ENCODE results near the gene XPOT. TPM values are rescaled to one million over a fixed set of nuclear protein-coding genes. Genes with fewer than 3 reads are reported as not detected.
"Not testable (repeated sequence)": the region's sequence is repeated elsewhere in the genome, so short reads cannot be mapped to it uniquely, and the experiment has no call there.

Gene XPOT, protein sequence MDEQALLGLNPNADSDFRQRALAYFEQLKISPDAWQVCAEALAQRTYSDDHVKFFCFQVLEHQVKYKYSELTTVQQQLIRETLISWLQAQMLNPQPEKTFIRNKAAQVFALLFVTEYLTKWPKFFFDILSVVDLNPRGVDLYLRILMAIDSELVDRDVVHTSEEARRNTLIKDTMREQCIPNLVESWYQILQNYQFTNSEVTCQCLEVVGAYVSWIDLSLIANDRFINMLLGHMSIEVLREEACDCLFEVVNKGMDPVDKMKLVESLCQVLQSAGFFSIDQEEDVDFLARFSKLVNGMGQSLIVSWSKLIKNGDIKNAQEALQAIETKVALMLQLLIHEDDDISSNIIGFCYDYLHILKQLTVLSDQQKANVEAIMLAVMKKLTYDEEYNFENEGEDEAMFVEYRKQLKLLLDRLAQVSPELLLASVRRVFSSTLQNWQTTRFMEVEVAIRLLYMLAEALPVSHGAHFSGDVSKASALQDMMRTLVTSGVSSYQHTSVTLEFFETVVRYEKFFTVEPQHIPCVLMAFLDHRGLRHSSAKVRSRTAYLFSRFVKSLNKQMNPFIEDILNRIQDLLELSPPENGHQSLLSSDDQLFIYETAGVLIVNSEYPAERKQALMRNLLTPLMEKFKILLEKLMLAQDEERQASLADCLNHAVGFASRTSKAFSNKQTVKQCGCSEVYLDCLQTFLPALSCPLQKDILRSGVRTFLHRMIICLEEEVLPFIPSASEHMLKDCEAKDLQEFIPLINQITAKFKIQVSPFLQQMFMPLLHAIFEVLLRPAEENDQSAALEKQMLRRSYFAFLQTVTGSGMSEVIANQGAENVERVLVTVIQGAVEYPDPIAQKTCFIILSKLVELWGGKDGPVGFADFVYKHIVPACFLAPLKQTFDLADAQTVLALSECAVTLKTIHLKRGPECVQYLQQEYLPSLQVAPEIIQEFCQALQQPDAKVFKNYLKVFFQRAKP
- total RNA-seq: 27.9 TPM
- long read RNA-seq, full-length matches to known transcripts: 34 of 48 reads
- long read RNA-seq, partial matches to known transcripts: 4 of 48 reads
- long read RNA-seq, other reads (novel, unspliced or antisense): 10 of 48 reads

GRCh38 chr12:64403707-64404469, at the start of gene XPOT:
XPOT (plus strand) TSS chr12:64404392; CDS start chr12:64410036, 5,644 bp downstream.
- peak; percentile 96 for ATAC-seq (ENCODE audit: poor library complexity)
- intact Hi-C loops (cut with DNase I): no loop called here
- DNase-seq: peak; percentile 97

GRCh38 chr12:64356209-64356608, 48.0 kb upstream of the XPOT start:
- ATAC-seq (ENCODE audit: poor library complexity); DNase-seq; intact Hi-C loops (cut with DNase I): not testable (repeated sequence)

- DNase-seq; intact Hi-C loops (cut with DNase I); ATAC-seq (ENCODE audit: poor library complexity): not testable (repeated sequence)
These were observed 43.0 kb upstream of the XPOT start for GRCh38 chr12:64361173-64361572.

DNA sequence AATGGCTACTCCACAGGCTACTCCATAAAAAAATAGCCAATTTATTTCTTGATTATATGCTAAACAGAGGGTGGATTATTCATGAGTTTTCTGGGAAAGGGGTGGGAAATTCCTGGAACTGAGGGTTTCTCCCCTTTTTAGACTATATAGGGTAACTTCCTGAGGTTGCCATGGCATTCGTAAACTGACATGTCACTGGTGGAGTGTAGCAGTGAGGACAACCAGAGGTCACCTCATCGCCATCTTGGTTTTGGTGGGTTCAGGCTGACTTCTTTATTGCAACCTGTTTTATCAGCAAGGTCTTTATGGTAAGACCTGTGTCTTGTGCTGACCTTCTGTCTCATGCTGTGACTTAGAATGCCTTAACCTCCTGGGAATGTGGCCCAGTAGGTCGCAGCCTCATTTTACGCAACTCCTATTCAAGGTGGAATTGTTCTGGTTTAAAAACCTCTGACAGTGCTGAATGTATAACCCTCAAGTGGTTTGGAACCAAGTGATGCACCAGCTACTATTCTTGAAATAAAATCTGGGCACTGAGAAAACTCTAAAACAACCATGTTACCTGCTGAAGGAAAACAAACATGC, 41.4 kb upstream of the XPOT start:
- DNase-seq: no peak
- ATAC-seq (ENCODE audit: poor library complexity): no peak
- intact Hi-C loops (cut with DNase I): no loop called here

GRCh38 chr12:64383675-64384074, 20.5 kb upstream of the XPOT start:
- ATAC-seq (ENCODE audit: poor library complexity) (no peak), DNase-seq (no peak)
- intact Hi-C loops (cut with DNase I): no loop called here

DNA sequence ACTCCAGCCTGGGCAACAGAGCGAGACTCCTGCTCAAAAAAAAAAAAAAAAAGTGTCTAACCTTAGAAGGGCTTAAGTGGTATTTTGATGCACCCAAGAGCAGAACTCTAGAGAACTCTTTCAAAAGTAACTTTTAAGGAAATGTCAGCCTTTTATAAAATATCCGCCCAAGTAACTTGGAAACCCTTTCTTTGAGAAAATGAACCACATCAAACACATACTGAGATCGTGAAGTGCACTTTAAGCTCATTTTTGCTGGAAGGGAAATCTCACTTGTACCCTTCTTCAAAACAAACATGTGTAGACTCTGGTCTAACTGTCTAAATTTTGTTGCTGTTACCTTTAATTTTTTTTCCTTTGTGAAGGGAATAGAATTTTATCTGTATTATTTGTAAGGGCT, 19.2 kb upstream of the XPOT start:
- intact Hi-C loops (cut with DNase I): no loop called here
- ATAC-seq (ENCODE audit: poor library complexity): no peak
- no peak for DNase-seq

DNA sequence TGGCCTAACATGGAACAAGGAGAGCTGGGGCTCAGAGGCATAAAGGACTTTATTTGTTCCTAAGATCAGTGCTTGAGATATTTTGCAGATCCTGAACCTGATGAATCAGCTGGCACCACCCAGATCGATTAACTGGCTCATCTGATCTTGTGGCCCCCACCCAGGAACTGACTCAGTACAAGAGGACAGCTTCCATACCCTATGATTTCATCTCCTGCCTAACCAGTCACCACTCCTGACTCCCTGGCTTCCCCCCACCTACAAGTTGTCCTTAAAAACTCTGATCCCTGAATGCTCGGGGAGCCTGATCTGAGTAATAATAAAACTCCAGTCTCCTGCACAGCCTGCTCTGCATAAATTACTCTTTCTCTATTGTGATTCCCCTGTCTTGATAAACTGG, 18.7 kb upstream of the XPOT start:
- intact Hi-C loops (cut with DNase I): no loop called here

DNA sequence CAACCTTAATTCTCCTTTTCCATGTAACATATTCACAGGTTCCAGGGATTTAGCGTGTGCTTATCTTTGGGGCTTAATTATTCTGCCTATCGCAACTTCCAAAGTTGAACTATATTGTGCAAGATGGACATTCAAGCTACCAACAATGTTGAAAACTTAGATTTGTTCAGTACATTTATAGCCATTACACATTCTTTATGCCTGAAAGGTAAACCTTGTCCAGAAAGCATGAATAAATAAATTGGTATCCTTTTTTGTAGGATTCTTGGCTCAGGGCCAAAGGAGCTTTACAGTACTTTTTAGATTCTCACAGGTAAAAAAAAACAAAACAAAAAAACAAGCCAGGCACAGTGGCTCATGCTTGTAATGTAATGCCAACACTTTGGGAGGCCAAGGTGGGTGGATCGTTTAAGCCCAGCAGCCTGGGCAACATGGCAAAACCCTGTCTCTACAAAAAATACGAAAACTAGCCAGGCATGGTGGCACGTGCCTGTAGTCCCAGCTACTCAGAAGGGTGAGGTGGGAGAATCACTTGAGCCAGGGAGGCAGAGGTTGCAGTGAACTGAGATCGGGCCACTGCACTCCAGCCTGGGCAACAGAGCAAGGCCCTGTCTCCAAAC, 16.9 kb upstream of the XPOT start:
- ATAC-seq (ENCODE audit: poor library complexity) (no peak), DNase-seq (no peak)
- intact Hi-C loops (cut with DNase I): no loop called here

More for the DNA sequence above, 18.7 kb upstream of the XPOT start:
- no peak for ATAC-seq (ENCODE audit: poor library complexity)
- no peak for DNase-seq

DNA sequence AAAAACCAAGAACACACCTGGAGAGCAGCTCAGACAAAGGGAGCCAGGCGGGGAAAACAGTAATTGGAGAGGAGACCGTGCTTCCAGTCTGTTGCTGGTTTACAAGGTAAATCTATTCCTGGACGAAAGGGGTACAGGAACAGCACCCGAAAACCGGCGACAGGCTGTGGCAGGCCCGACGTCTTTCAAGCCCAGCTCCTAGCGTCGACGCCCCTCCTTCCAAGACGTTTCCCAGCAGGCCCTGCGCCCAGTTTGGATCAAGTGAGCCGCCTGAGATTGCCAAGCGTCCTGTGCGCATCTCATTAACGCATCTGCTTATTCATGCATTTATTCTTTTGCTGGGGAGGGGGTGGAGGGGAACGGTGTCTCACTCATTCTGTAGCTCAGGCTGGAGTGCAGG, 15.0 kb upstream of the XPOT start:
- ATAC-seq (ENCODE audit: poor library complexity): no peak
- intact Hi-C loops (cut with DNase I): no loop called here
- no peak for DNase-seq

GRCh38 chr12:64390275-64390851, 13.8 kb upstream of the XPOT start, which contains the start of gene C12orf56:
C12orf56 (minus strand) TSS chr12:64390758; CDS start chr12:64390565, 193 bp downstream.
- no peak for DNase-seq
- no peak for ATAC-seq (ENCODE audit: poor library complexity)
- intact Hi-C loops (cut with DNase I): no loop called here

DNA sequence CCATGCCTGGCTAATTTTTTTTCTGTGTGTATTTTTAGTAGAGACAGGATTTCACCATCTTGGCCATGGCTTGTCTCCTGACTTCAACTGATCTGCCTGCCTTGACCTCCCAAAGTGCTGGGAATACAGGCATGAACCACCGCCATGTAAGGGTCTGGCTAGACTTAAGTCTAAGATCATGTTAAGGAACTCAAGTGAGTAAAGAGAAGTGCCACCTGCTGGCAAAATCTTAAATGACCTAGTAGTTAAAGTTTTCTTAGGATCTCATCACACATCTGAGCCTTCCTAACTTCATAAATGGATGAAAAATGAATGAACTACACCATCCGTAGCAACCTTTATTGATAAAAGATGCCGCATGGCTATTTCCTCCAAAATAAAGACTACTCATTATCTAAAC, 12.0 kb upstream of the XPOT start:
- ATAC-seq (ENCODE audit: poor library complexity): no peak
- intact Hi-C loops (cut with DNase I): no loop called here
- DNase-seq: no peak

DNA sequence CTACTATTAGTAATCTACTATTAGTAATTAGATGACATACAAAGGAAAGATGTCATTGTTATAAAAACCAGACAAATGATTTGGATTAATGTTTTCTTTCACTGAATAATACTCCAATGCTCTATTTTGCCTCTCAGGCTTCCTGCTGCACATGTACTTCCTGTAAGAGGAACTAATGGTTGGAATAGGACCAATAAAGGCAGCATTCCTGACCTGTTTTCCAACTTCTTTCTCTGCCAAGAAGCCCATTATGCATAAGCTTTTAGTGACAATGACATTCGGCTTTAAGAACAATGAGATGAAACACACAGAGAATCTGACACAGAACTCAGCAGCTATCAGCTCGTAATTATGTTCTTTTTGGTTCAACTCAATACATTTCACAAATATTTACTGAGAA, 8.5 kb upstream of the XPOT start:
- no peak for DNase-seq
- ATAC-seq (ENCODE audit: poor library complexity): no peak
- intact Hi-C loops (cut with DNase I): no loop called here

GRCh38 chr12:64400041-64400440, 4.2 kb upstream of the XPOT start:
- DNase-seq (no peak), ATAC-seq (ENCODE audit: poor library complexity) (no peak)
- intact Hi-C loops (cut with DNase I): no loop called here

GRCh38 chr12:64402181-64402580, 2.0 kb upstream of the XPOT start:
- intact Hi-C loops (cut with DNase I): no loop called here
- DNase-seq (no peak), ATAC-seq (ENCODE audit: poor library complexity) (no peak)

GRCh38 chr12:64404470-64405256, 471 bp downstream of the XPOT start:
- intact Hi-C loops (cut with DNase I): loop anchor here (5.0 kb wide), 1 partner anchor 48 kb away; the partner anchor contains the start of gene TBK1
- ATAC-seq (ENCODE audit: poor library complexity): peak; percentile 63
- DNase-seq: peak; percentile 65

GRCh38 chr12:64407342-64408223, 3.4 kb downstream of the XPOT start:
- DNase-seq: no peak
- intact Hi-C loops (cut with DNase I): loop anchor here (5.0 kb wide), 1 partner anchor 45 kb away; the partner anchor contains the start of gene TBK1
- no peak for ATAC-seq (ENCODE audit: poor library complexity)

Data from Right ventricle myocardium superior (tissue), 1 donor.